Prostate gland (tissue), 2 donors: Measurements from ENCODE around the gene RALGDS. TPM values are rescaled to one million over a fixed set of nuclear protein-coding genes. Genes with fewer than 3 reads are reported as not detected.

ENCODE experiments used
- DNase-seq: peaks from one replicate; pipeline ENCODE4 v3.0.0-alpha.2; 2019; ENCODE audit warnings: low spot score
- H3K27ac ChIP-seq, 2 donors: fragments of 200-600 bp; sonication (generic); 2 replicates each; pipeline ENCODE4 v1.5.1; 2017 to 2019
- H3K27me3 ChIP-seq: fragments of 200-600 bp; sonication (generic); replicated peaks from 2 replicates; pipeline ENCODE4 v1.5.1; 2019; ENCODE audit not compliant: insufficient read depth
- H3K36me3 ChIP-seq, 2 donors: fragments of 200-600 bp; sonication (generic); 1 replicate in 1 of 2; 2 replicates in 1 of 2; pipeline versions ENCODE4 v1.5.1 to v1.8.1; 2017 to 2019
- H3K4me1 ChIP-seq: fragments of 200-600 bp; sonication (generic); replicated peaks from 2 replicates; pipeline ENCODE4 v1.5.1; 2019
- H3K4me3 ChIP-seq, 2 donors: fragments of 200-600 bp; sonication (generic); 2 replicates each; pipeline ENCODE4 v1.5.1; 2017 to 2019
- H3K9me3 ChIP-seq: fragments of 200-600 bp; sonication (generic); 2 replicates; pipeline ENCODE4 v1.5.1; 2017
- CTCF ChIP-seq, 4 experiments: fragments of 200-600 bp in 2 of 4; fragments of 450-650 bp in 2 of 4; sonication (generic) in 2 of 4; IDR thresholded peaks; 1 replicate in 3 of 4; 2 replicates in 1 of 4; pipeline ENCODE4 v1.5.1; 2016 to 2019; ENCODE audit warnings: antibody characterized with exemption in 4 of 4, mild to moderate bottlenecking in 2 of 4, moderate library complexity in 2 of 4
- POLR2A ChIP-seq: fragments of 450-650 bp; IDR thresholded peaks from one replicate; pipeline ENCODE4 v1.6.1; 2016; ENCODE audit warnings: antibody characterized with exemption, mild to moderate bottlenecking
- POLR2AphosphoS5 ChIP-seq: sonication (generic); formaldehyde crosslinking; IDR thresholded peaks from one replicate; pipeline ENCODE4 v1.6.1; 2017; ENCODE audit warnings: antibody characterized with exemption
- WGBS: methylation state at CpG from one replicate; pipeline ENCODE4 v1.1.5; 2018; 5-methylcytosine and 5-hydroxymethylcytosine counted together
- intact Hi-C: fragments of 100-400 bp; cut with DNase I; formaldehyde crosslinking; loops from one replicate; pipeline ENCODE4 v1.14.2; 2022
- total RNA-seq, 2 donors: library from RNA; depleted of rRNA; stranded (reverse); fragments of >200 nt; gene quantifications; one replicate each; pipeline ENCODE4 v1.1.0, GENCODE V29; 2016

Gene RALGDS
- total RNA-seq, 2 donors from 2014 or later, result 49.6 to 77.4 TPM

- intact Hi-C loops, result no loop called here
- Histone ChIP-seq H3K9me3 (no peaks in the 10 kb centered on the region), H3K4me3 (no peak overlapping the region), H3K36me3 (no peaks in the 10 kb centered on the region), H3K27me3 (no peaks in the 10 kb centered on the region), H3K27ac (no peak overlapping the region), H3K4me1 (peaks cover 8% of the 10 kb centered on the region)
- TF ChIP-seq CTCF (IDR thresholded peaks at IDR 0.05), result no peak
- no peak for TF ChIP-seq POLR2A
- TF ChIP-seq POLR2AphosphoS5, result no peak
- no peak for DNase-seq
- WGBS, result 94% methylated on average over 3 of the region's 3 CpGs
These were observed 46.7 kb upstream of the RALGDS start for GRCh38 chr9:133167769-133168168.

- Histone ChIP-seq H3K9me3 (no peaks in the 10 kb centered on the region), H3K36me3 (no peaks in the 10 kb centered on the region), H3K4me1 (peaks cover 8% of the 10 kb centered on the region), H3K4me3 (no peak overlapping the region), H3K27me3 (no peaks in the 10 kb centered on the region), H3K27ac (no peak overlapping the region)
- intact Hi-C loops, result no loop called here
- DNase-seq, result no peak
- 93% methylated on average over 3 of the region's 3 CpGs for WGBS
- TF ChIP-seq POLR2A (no peak), CTCF (IDR thresholded peaks at IDR 0.05) (no peak), POLR2AphosphoS5 (no peak)
These were observed 46.2 kb upstream of the RALGDS start for GRCh38 chr9:133167096-133167730.

GRCh38 chr9:133166392-133166791 lies 45.4 kb upstream of the RALGDS start:
- H3K27me3 ChIP-seq, result no peaks in the 10 kb centered on the region
- no peak for DNase-seq
- no peak overlapping the region for H3K4me3 ChIP-seq
- 82% methylated on average over 17 of the region's 17 CpGs for WGBS
- no peaks in the 10 kb centered on the region for H3K9me3 ChIP-seq
- intact Hi-C loops, result no loop called here
- peaks cover 8% of the 10 kb centered on the region for H3K4me1 ChIP-seq
- H3K36me3 ChIP-seq, result no peaks in the 10 kb centered on the region
- H3K27ac ChIP-seq, result no peak overlapping the region
- TF ChIP-seq CTCF (IDR thresholded peaks at IDR 0.05) (no peak), POLR2A (no peak), POLR2AphosphoS5 (no peak)

- TF ChIP-seq CTCF (IDR thresholded peaks at IDR 0.05) (no peak), POLR2AphosphoS5 (no peak), POLR2A (no peak)
- H3K27ac ChIP-seq, result no peak overlapping the region
- 94% methylated on average over 2 of the region's 2 CpGs for WGBS
- H3K36me3 ChIP-seq, result no peaks in the 10 kb centered on the region
- no peaks in the 10 kb centered on the region for H3K27me3 ChIP-seq
- H3K4me1 ChIP-seq, result peaks cover 8% of the 10 kb centered on the region
- H3K9me3 ChIP-seq, result no peaks in the 10 kb centered on the region
- no peak overlapping the region for H3K4me3 ChIP-seq
- intact Hi-C loops, result no loop called here
- no peak for DNase-seq
These were observed 44.4 kb upstream of the RALGDS start for GRCh38 chr9:133165452-133165730.

- TF ChIP-seq CTCF (IDR thresholded peaks at IDR 0.05), result no peak
- TF ChIP-seq POLR2A, result no peak
- TF ChIP-seq POLR2AphosphoS5, result no peak
- WGBS, result 78% methylated on average over 10 of the region's 13 CpGs
- Histone ChIP-seq H3K9me3 (no peaks in the 10 kb centered on the region), H3K27me3 (no peaks in the 10 kb centered on the region), H3K4me3 (peak overlapping the region; percentile 57 to 58), H3K27ac (peak overlapping the region; percentile 58 to 60), H3K36me3 (no peaks in the 10 kb centered on the region), H3K4me1 (peaks cover 8% of the 10 kb centered on the region)
- no peak for DNase-seq
- intact Hi-C loops, result no loop called here
These were observed 43.2 kb upstream of the RALGDS start for GRCh38 chr9:133164191-133164590.
